HFFc6 (cell line): ENCODE data around the gene C14orf132. TPM values are rescaled to one million over a fixed set of nuclear protein-coding genes. Genes with fewer than 3 reads are reported as not detected.

Experiments used
- DNase-seq: peaks from one replicate; pipeline ENCODE4 v3.0.0-alpha.2; 2018
- H3K27ac Mint-ChIP-seq: 2 replicates; pipeline ENCODE4 v1.8.0; 2020; ENCODE audit warnings: mild to moderate bottlenecking, mixed read lengths
- H3K27me3 Mint-ChIP-seq: 2 replicates; pipeline ENCODE4 v1.8.0; 2021; ENCODE audit warnings: mild to moderate bottlenecking, moderate library complexity, mixed read lengths; ENCODE audit not compliant: insufficient read depth
- H3K36me3 Mint-ChIP-seq: 2 replicates; pipeline ENCODE4 v1.8.0; 2021; ENCODE audit warnings: low read depth, mixed read lengths
- H3K4me1 Mint-ChIP-seq: 2 replicates; pipeline ENCODE4 v1.8.0; 2020; ENCODE audit warnings: low read depth, mixed read lengths
- H3K4me3 Mint-ChIP-seq: 2 replicates; pipeline ENCODE4 v1.8.0; 2020; ENCODE audit warnings: mild to moderate bottlenecking, moderate library complexity, mixed read lengths
- H3K9me3 Mint-ChIP-seq: 2 replicates; pipeline ENCODE4 v1.8.0; 2020; ENCODE audit warnings: mild to moderate bottlenecking, mixed read lengths
- total RNA-seq, 6 experiments: library from RNA; stranded (reverse); fragmentation: NEBNext Ultra II Directional; extraction: Animal tissue kit (Norgen Biotek cat#: 25700); gene quantifications; 2 replicates in 1 of 6; 3 replicates in 5 of 6; pipeline ENCODE4 v1.2.3, GENCODE V29; 2021
- TF ChIP-seq, protein P1 (sequence below): fragments of 200-600 bp; sonication (generic); IDR thresholded peaks from 2 replicates; pipeline ENCODE4 v1.5.0; 2021; ENCODE audit warnings: antibody characterized with exemption, mild to moderate bottlenecking

The C14orf132 gene
- total RNA-seq, 6 experiments from 2014 or later, result 21.5 to 33.1 (median 27.1) TPM

DNA sequence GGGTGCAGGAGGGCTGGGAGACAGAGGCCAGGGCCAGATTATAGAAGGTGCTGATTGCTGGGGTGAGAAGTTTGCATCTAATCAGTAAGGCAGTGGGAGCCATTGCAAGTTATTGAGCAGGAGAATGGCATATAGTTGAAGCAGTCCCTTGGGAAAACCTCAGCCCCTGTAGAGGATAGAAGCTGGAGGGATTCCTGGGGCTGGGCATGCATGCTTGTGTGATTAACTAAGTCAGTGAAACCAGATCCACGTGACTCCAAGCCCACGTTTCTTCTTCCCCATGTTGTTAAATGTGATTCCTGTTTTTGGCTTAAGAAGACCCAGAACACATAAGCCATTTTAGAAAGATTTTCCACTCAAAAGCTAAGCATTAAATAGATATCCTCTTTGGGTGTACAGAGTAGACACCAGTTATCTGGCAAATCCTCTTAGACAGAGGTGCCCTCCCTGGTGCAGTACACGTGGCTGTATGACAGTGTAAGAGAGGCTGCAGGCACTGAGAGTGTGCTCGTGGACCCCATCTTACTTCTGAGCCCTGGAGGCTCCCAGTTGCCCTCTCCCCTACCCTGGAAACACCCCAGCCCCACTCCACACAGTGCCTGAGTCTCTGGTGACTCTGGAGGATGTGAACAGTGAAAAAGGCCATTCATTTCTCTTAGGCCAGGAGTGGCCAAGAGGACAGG, 3.2 kb downstream of the C14orf132 start:
- H3K4me3 Mint-ChIP-seq, result peak overlapping the region; percentile 94
- peak; percentile 33 for DNase-seq
- H3K27ac Mint-ChIP-seq, result peak overlapping the region; percentile 84
- H3K9me3 Mint-ChIP-seq, result no peaks in the 10 kb centered on the region
- TF ChIP-seq, protein P1, sequence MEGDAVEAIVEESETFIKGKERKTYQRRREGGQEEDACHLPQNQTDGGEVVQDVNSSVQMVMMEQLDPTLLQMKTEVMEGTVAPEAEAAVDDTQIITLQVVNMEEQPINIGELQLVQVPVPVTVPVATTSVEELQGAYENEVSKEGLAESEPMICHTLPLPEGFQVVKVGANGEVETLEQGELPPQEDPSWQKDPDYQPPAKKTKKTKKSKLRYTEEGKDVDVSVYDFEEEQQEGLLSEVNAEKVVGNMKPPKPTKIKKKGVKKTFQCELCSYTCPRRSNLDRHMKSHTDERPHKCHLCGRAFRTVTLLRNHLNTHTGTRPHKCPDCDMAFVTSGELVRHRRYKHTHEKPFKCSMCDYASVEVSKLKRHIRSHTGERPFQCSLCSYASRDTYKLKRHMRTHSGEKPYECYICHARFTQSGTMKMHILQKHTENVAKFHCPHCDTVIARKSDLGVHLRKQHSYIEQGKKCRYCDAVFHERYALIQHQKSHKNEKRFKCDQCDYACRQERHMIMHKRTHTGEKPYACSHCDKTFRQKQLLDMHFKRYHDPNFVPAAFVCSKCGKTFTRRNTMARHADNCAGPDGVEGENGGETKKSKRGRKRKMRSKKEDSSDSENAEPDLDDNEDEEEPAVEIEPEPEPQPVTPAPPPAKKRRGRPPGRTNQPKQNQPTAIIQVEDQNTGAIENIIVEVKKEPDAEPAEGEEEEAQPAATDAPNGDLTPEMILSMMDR, result no peak
- H3K27me3 Mint-ChIP-seq, result no peaks in the 10 kb centered on the region; the same call in none of the 2 replicates
- peaks cover 15% of the 10 kb centered on the region for H3K36me3 Mint-ChIP-seq
- peaks cover 53% of the 10 kb centered on the region for H3K4me1 Mint-ChIP-seq

DNA sequence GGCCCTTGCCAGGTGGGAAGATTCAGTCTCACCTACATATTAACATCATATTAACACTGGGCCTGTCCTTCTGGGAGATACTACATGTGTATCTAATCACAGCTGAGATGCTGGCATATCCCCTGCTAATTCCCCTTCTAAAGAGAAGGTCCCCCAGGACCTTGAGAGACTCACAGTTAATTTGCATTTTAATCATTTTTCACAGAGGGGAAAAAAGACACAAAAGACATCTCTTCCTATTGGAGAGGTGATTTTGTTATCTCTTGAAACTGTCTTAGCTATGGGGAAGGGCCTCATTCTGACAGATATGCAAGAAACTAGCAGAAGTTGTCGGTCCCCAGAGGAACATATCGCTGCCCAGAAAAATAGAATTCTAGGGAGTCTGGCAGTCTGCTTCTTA, 7.5 kb downstream of the C14orf132 start:
- no peaks in the 10 kb centered on the region for H3K9me3 Mint-ChIP-seq
- no peak for DNase-seq
- no peak overlapping the region for H3K27ac Mint-ChIP-seq
- peaks cover 50% of the 10 kb centered on the region for H3K4me1 Mint-ChIP-seq
- peaks cover 12% of the 10 kb centered on the region for H3K36me3 Mint-ChIP-seq
- no peaks in the 10 kb centered on the region; the same call in 1 of the 2 replicates for H3K27me3 Mint-ChIP-seq
- TF ChIP-seq, protein P1, result no peak
- H3K4me3 Mint-ChIP-seq, result no peak overlapping the region

DNA sequence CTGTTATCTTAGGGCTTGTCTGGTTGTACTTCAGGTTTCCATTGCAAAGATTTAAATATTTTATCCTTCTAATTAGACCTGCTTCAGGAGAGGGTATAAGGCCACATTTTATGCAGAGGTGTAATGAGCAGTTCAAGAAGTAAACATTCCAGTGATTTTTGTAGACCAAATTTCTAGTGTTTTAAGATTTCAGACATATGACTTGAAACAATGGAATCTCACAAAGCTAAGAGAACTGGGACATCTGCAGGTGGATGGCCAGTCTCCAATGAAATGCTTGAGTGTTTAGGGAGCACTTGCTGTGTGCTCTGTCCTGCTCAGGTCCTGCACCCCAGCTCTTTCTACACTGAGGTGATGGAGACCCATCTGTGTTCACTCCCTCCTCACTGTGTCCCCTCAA, 7.9 kb downstream of the C14orf132 start:
- H3K9me3 Mint-ChIP-seq, result no peaks in the 10 kb centered on the region
- no peak overlapping the region for H3K4me3 Mint-ChIP-seq
- peaks cover 16% of the 10 kb centered on the region for H3K36me3 Mint-ChIP-seq
- no peaks in the 10 kb centered on the region for H3K27me3 Mint-ChIP-seq
- no peak overlapping the region for H3K27ac Mint-ChIP-seq
- TF ChIP-seq, protein P1, result no peak
- DNase-seq, result no peak
- H3K4me1 Mint-ChIP-seq, result peaks cover 50% of the 10 kb centered on the region

DNA sequence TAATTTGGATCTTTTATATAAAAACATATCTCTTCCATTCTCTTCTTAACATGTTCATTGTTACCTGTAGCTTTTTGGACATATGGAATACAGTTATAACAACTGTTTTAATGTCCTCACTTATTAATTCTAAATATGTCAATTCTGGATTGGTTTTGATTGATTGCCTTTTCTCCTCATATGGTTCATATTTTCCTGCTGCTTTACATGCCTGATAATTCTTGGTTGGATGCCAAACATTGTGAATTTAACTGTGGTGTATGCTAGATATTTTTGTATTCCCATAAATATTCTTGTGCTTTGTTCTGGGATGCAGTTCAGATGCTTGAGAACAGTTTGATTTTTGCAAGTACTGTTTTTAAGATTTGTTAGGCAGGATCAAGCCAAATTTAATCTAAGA, 10.8 kb downstream of the C14orf132 start:
- Mint-ChIP-seq H3K27ac (no peak overlapping the region), H3K4me1 (peaks cover 68% of the 10 kb centered on the region), H3K36me3 (peaks cover 18% of the 10 kb centered on the region), H3K9me3 (no peaks in the 10 kb centered on the region), H3K27me3 (no peaks in the 10 kb centered on the region; the same call in 1 of the 2 replicates), H3K4me3 (no peak overlapping the region)
- TF ChIP-seq, protein P1, result no peak
- DNase-seq, result no peak

DNA sequence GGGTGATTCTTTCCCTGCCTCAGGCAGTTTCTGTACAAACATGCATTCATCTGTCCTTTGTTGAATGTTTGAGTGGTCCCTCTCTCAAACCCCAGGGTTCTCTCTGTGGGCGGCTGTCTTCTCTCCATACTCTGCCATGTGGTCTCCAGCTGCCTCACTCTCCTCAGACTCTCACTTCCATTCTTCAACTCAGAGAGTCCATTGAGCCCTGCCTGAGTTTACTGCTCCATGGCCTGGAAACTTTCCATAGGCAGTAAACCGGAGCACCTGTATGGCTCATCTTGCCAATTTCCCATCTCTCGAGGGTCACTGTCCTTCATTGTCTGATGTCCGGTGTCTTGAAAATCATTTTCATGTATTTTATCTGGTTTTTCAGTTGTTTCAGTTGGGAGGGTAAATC, 11.3 kb downstream of the C14orf132 start:
- peaks cover 73% of the 10 kb centered on the region for H3K4me1 Mint-ChIP-seq
- no peak overlapping the region for H3K27ac Mint-ChIP-seq
- TF ChIP-seq, protein P1, result no peak
- peaks cover 15% of the 10 kb centered on the region for H3K36me3 Mint-ChIP-seq
- no peak overlapping the region for H3K4me3 Mint-ChIP-seq
- DNase-seq, result no peak
- no peaks in the 10 kb centered on the region for H3K9me3 Mint-ChIP-seq
- H3K27me3 Mint-ChIP-seq, result no peaks in the 10 kb centered on the region; the same call in 1 of the 2 replicates
